G401 (cell line): ENCODE results near the gene DYNC1H1. TPM values are rescaled to one million over a fixed set of nuclear protein-coding genes. Genes with fewer than 3 reads are reported as not detected.
"Not testable (repeated sequence)": the region's sequence is repeated elsewhere in the genome, so short reads cannot be mapped to it uniquely, and the experiment has no call there.

Source experiments
- DNase-seq: peaks from one replicate; pipeline ENCODE4 v3.0.0-alpha.2; 2015; ENCODE audit warnings: low spot score
- in situ Hi-C: cut with HindIII; loops from 2 replicates; pipeline ENCODE4 v1.10.0; 2016; ENCODE audit warnings: low sequenced_read_pairs, mixed read lengths
- total RNA-seq: library from RNA; depleted of rRNA; stranded (reverse); fragments of >200 nt; shearing (Covaris generic); gene quantifications from 2 replicates; pipeline ENCODE4 v1.2.3, GENCODE V29; 2014

DYNC1H1 gene
- total RNA-seq, 1 experiment from 2014 or later, result 187 TPM

GRCh38 chr14:101961011-101961721 is 3.2 kb upstream of the DYNC1H1 start:
- in situ Hi-C loops, result no loop called here
- DNase-seq, result peak; percentile 88

GRCh38 chr14:101961746-101962502 is 2.4 kb upstream of the DYNC1H1 start:
- in situ Hi-C loops, result no loop called here

GRCh38 chr14:101962503-101962874 is 1.9 kb upstream of the DYNC1H1 start:
- in situ Hi-C loops, result no loop called here
- DNase-seq, result no peak

More at GRCh38 chr14:101961746-101962502, 2.4 kb upstream of the DYNC1H1 start:
- no peak for DNase-seq

GRCh38 chr14:101963052-101963451 is 1.3 kb upstream of the DYNC1H1 start:
- DNase-seq, result no peak
- in situ Hi-C loops, result no loop called here

- in situ Hi-C loops, result no loop called here
- no peak for DNase-seq
These were observed 597 bp upstream of the DYNC1H1 start for GRCh38 chr14:101963656-101964296.

- peak; percentile 64 for DNase-seq
- in situ Hi-C loops, result no loop called here
These were observed 790 bp downstream of the DYNC1H1 start for GRCh38 chr14:101965181-101965544.

GRCh38 chr14:101965770-101966722 is 1.7 kb downstream of the DYNC1H1 start:
- in situ Hi-C loops, result no loop called here
- DNase-seq, result no peak

- DNase-seq, result no peak
- in situ Hi-C loops, result no loop called here
These were observed 2.4 kb downstream of the DYNC1H1 start for GRCh38 chr14:101966742-101967141.

GRCh38 chr14:101968186-101968585 is 3.8 kb downstream of the DYNC1H1 start:
- no peak for DNase-seq
- in situ Hi-C loops, result no loop called here

- DNase-seq, result peak; percentile 91
- in situ Hi-C loops, result no loop called here
These were observed 5.1 kb downstream of the DYNC1H1 start for GRCh38 chr14:101969481-101969880.

GRCh38 chr14:101970830-101971400 is 6.5 kb downstream of the DYNC1H1 start:
- in situ Hi-C loops, result no loop called here
- no peak for DNase-seq

- in situ Hi-C loops, DNase-seq: not testable (repeated sequence)
These were observed 7.1 kb downstream of the DYNC1H1 start for GRCh38 chr14:101971458-101971857.

- DNase-seq, result peak; percentile 95
- in situ Hi-C loops, result no loop called here
These were observed 7.9 kb downstream of the DYNC1H1 start for GRCh38 chr14:101972126-101972866.

- in situ Hi-C loops, result no loop called here
- no peak for DNase-seq
These were observed 9.0 kb downstream of the DYNC1H1 start for GRCh38 chr14:101973356-101973755.

- DNase-seq, result peak; percentile 56
- in situ Hi-C loops, result no loop called here
These were observed 10.9 kb downstream of the DYNC1H1 start for GRCh38 chr14:101975231-101975630.

GRCh38 chr14:101977311-101978071 is 13.1 kb downstream of the DYNC1H1 start:
- in situ Hi-C loops, result no loop called here
- no peak for DNase-seq

- in situ Hi-C loops, result no loop called here
- no peak for DNase-seq
These were observed 15.3 kb downstream of the DYNC1H1 start for GRCh38 chr14:101979666-101980065.
